Right lobe of liver (tissue), 4 donors: ENCODE measurements around the gene ERGIC1.

Experiments used
- POLR2A ChIP-seq: fragments of 450-650 bp; IDR thresholded peaks from one replicate; pipeline ENCODE4 v1.6.1; 2017; ENCODE audit warnings: antibody characterized with exemption, mild to moderate bottlenecking
- TF ChIP-seq, protein P1 (sequence below), 4 donors: fragments of 200-600 bp in 3 of 4; fragments of 450-650 bp in 1 of 4; IDR thresholded peaks; one replicate each; pipeline versions ENCODE4 v1.5.1 to v1.8.0; 2016 to 2022; ENCODE audit warnings: antibody characterized with exemption in 4 of 4, mild to moderate bottlenecking in 2 of 4
- donor health status: DM: no; HTN: no; CAD: no.
- donor health status: DM: no; HTN: no; CAD: no.
- donor health status: DM: no; HTN: yes; CAD: no.

- TF ChIP-seq, protein P1, sequence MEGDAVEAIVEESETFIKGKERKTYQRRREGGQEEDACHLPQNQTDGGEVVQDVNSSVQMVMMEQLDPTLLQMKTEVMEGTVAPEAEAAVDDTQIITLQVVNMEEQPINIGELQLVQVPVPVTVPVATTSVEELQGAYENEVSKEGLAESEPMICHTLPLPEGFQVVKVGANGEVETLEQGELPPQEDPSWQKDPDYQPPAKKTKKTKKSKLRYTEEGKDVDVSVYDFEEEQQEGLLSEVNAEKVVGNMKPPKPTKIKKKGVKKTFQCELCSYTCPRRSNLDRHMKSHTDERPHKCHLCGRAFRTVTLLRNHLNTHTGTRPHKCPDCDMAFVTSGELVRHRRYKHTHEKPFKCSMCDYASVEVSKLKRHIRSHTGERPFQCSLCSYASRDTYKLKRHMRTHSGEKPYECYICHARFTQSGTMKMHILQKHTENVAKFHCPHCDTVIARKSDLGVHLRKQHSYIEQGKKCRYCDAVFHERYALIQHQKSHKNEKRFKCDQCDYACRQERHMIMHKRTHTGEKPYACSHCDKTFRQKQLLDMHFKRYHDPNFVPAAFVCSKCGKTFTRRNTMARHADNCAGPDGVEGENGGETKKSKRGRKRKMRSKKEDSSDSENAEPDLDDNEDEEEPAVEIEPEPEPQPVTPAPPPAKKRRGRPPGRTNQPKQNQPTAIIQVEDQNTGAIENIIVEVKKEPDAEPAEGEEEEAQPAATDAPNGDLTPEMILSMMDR (IDR thresholded peaks at IDR 0.05), result no peak
- TF ChIP-seq POLR2A, result no peak
Observed at GRCh38 chr5:172951371-172952033, 117.5 kb downstream of the ERGIC1 start.
